Measurements from ENCODE around the gene MLF2. TPM values are rescaled to one million over a fixed set of nuclear protein-coding genes. Genes with fewer than 3 reads are reported as not detected.

The MLF2 gene
- total and polyA plus RNA-seq, 10 of the 15 experiments (the other 5 are each of a cell fraction or from before 2014, with no cell fraction given), result 13.5 to 222 (median 130) TPM

GRCh38 chr12:6748761-6749160 lies 4.2 kb downstream of the MLF2 start (continued):
- TF ChIP-seq MEF2A (IDR thresholded peaks at IDR 0.05; ENCODE audit: insufficient read depth, low read depth, low read length) (no peak), IRF5 (IDR thresholded peaks at IDR 0.05; ENCODE audit: borderline replicate concordance) (no peak), BCL3 (IDR thresholded peaks at IDR 0.05; ENCODE audit: borderline replicate concordance, insufficient read depth, low read depth, low read length, poor library complexity, severe bottlenecking) (no peak), IKZF1 (conservative IDR thresholded peaks at IDR 0.05) (no peak), CTCF (IDR thresholded peaks at IDR 0.05 in 2 of 3, conservative IDR thresholded peaks at IDR 0.05 in 1 of 3; ENCODE audit: control insufficient read depth in 2 of 3, extremely low read depth in 1 of 3, insufficient read depth in 1 of 3, low read depth in 3 of 3, low read length in 3 of 3) (no peak)

GRCh38 chr12:6747216-6747615 lies 5.7 kb downstream of the MLF2 start:
- no peak overlapping the region for H3K4me3 ChIP-seq
- no peak overlapping the region for H2AFZ ChIP-seq (ENCODE audit: control insufficient read depth, low read depth, low read length)
- FAIRE-seq (no peak), DNase-seq (ENCODE audit: low read depth, low spot score) (no peak), ATAC-seq (no peak)
- H3K36me3 ChIP-seq (ENCODE audit: control insufficient read depth in 2 of 2, insufficient read depth in 2 of 2, low read length in 1 of 2), result peaks cover 6 to 14% of the 10 kb centered on the region in 2 experiments; a peak in 3 of 4 replicates
- no peaks in the 10 kb centered on the region for H4K20me1 ChIP-seq (ENCODE audit: control insufficient read depth, insufficient read depth)
- no TSS peak for BruUV-seq (replicated peaks)
- H3K9ac ChIP-seq (ENCODE audit: control insufficient read depth, insufficient read depth, low read length), result no peak overlapping the region
- H3K9me3 ChIP-seq (replicated peaks; ENCODE audit: control insufficient read depth, insufficient read depth, low read length), result peaks cover 5% of the 10 kb centered on the region
- SMC1A ChIA-PET (ENCODE audit: uncharacterized antibody, unreplicated experiment), result no interaction called here
- H3K79me2 ChIP-seq (ENCODE audit: control insufficient read depth, insufficient read depth, low read length), result peaks cover 7% of the 10 kb centered on the region
- H3K27me3 ChIP-seq (replicated peaks in 1 of 2; ENCODE audit: control insufficient read depth in 2 of 2, insufficient read depth in 2 of 2, low read length in 1 of 2), result no peaks in the 10 kb centered on the region
- 88% methylated on average over 4 of the region's 4 CpGs for WGBS (ENCODE audit: insufficient coverage, insufficient replicate concordance, low lambda C conversion rate, missing lambda C conversion rate)
- RAD21 ChIA-PET (ENCODE audit: unreplicated experiment), result no interaction called here
- POLR2A ChIA-PET, result no interaction called here
- in situ Hi-C loops (cut with MboI) (no loop called here), intact Hi-C loops (cut with micrococcal nuclease; ENCODE audit: unreplicated experiment) (no loop called here)
- no peak overlapping the region for H3K27ac ChIP-seq (ENCODE audit: control insufficient read depth, insufficient read depth)
- CTCF ChIA-PET, result interaction anchor here (0.6 to 1.3 kb wide), 2 partner anchors 10 to 12 kb away, joined by 3 read pairs; no protein-coding TSS in a partner anchor
- H3K4me2 ChIP-seq (ENCODE audit: control insufficient read depth, insufficient read depth), result no peak overlapping the region
- H3K4me1 ChIP-seq (ENCODE audit: control insufficient read depth, insufficient read depth, low read length), result peaks cover 20% of the 10 kb centered on the region
- no peak for TF ChIP-seq NKRF (conservative IDR thresholded peaks at IDR 0.05)
- TF ChIP-seq TAF1 (IDR thresholded peaks at IDR 0.05; ENCODE audit: borderline replicate concordance, low read depth, low read length), result no peak
- TF ChIP-seq SMC3 (IDR thresholded peaks at IDR 0.05; ENCODE audit: borderline replicate concordance, low read length), result no peak
- no peak for TF ChIP-seq FOXM1 (IDR thresholded peaks at IDR 0.05; ENCODE audit: low read depth, low read length)
- TF ChIP-seq SMARCA5 (IDR thresholded peaks at IDR 0.05), result no peak
- no peak for TF ChIP-seq EED (IDR thresholded peaks at IDR 0.05; ENCODE audit: low read depth)
- no peak for TF ChIP-seq WRNIP1 (IDR thresholded peaks at IDR 0.05; ENCODE audit: borderline replicate concordance, low read depth, low read length)
- TF ChIP-seq BCLAF1 (IDR thresholded peaks at IDR 0.05), result no peak

All from GM12878 (cell line).